ENCODE results near the gene HERC4. TPM values are rescaled to one million over a fixed set of nuclear protein-coding genes. Genes with fewer than 3 reads are reported as not detected.
"Not testable (repeated sequence)": the region's sequence is repeated elsewhere in the genome, so short reads cannot be mapped to it uniquely, and the experiment has no call there.

HERC4 gene
- total RNA-seq, 3 donors from 2014 or later (not counting 1 experiment from before 2014, with no cell fraction given), result 78.4 to 104 (median 83.9) TPM

DNA sequence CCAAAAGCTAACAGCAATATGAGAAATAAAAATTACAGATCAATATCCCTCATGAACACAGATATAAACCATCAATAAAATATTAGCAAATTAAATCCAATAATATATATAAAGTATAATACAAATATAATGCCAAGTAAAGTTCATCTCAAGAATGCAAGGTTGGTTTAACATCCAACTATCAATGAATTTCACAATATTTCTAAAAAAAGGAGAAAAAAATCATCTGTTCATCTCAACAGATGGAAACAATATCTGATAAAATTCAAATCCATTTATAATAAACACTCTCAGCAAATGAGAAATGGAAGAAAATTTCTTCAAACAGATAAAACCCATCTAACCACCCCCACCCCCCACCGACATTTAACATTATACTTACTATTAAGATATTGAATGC, 103.8 kb downstream of the HERC4 start:
- Mint-ChIP-seq H3K4me3 (no peak overlapping the region), H3K27me3 (ENCODE audit: low read depth in 2 of 2) (no peaks in the 10 kb centered on the region), H3K9me3 (peaks cover 3% of the 10 kb centered on the region in 2 donors), H3K4me1 (peaks cover 12 to 22% of the 10 kb centered on the region in 2 donors), H3K36me3 (peaks cover 26% of the 10 kb centered on the region), H3K27ac (no peak overlapping the region)
- TF ChIP-seq, protein P1, sequence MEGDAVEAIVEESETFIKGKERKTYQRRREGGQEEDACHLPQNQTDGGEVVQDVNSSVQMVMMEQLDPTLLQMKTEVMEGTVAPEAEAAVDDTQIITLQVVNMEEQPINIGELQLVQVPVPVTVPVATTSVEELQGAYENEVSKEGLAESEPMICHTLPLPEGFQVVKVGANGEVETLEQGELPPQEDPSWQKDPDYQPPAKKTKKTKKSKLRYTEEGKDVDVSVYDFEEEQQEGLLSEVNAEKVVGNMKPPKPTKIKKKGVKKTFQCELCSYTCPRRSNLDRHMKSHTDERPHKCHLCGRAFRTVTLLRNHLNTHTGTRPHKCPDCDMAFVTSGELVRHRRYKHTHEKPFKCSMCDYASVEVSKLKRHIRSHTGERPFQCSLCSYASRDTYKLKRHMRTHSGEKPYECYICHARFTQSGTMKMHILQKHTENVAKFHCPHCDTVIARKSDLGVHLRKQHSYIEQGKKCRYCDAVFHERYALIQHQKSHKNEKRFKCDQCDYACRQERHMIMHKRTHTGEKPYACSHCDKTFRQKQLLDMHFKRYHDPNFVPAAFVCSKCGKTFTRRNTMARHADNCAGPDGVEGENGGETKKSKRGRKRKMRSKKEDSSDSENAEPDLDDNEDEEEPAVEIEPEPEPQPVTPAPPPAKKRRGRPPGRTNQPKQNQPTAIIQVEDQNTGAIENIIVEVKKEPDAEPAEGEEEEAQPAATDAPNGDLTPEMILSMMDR (IDR thresholded peaks at IDR 0.05), result no peak
- WGBS (ENCODE audit: insufficient coverage), result no CpG with 5 or more reads among the region's 1 CpG
- Histone ChIP-seq H3K27ac (ENCODE audit: low read length) (no peak overlapping the region), H3K36me3 (ENCODE audit: control insufficient read depth, insufficient read depth, low read length) (peaks cover 26% of the 10 kb centered on the region), H3K9me3 (ENCODE audit: control insufficient read depth, insufficient read depth, low read length) (peaks cover 8% of the 10 kb centered on the region), H3K4me3 (ENCODE audit: low read length) (no peak overlapping the region), H3K27me3 (ENCODE audit: control insufficient read depth, insufficient read depth, low read length) (no peaks in the 10 kb centered on the region), H3K4me1 (ENCODE audit: control insufficient read depth, insufficient read depth, low read length) (no peaks in the 10 kb centered on the region)
- DNase-seq (no peak), ATAC-seq (no peak)
- intact Hi-C loops (cut with micrococcal nuclease), result no loop called here

DNA sequence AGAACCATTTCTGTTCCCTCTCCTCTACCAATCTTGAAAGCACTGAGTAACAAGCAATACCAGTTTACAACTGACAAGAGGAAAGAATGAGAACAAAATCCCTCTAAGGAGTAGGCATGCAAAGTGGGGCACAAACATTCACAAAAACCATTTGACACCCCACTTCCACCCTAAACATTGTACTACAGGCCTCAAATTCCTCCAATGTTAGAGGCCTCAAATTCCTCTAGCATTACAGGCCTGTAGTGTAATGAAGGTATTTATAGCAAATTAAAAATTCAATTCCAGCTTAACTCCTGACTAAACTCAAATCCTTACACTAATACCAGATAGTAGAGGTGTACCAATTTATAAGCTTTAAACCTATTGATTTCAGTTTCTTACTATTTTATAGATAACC, 105.2 kb downstream of the HERC4 start:
- H3K4me3 Mint-ChIP-seq, result no peak overlapping the region
- peak overlapping the region in 1 of 2 donors; percentile 23 for H3K27ac Mint-ChIP-seq
- Histone ChIP-seq H3K4me1 (ENCODE audit: control insufficient read depth, insufficient read depth, low read length) (no peaks in the 10 kb centered on the region), H3K27ac (ENCODE audit: low read length) (no peak overlapping the region), H3K4me3 (ENCODE audit: low read length) (no peak overlapping the region), H3K27me3 (ENCODE audit: control insufficient read depth, insufficient read depth, low read length) (no peaks in the 10 kb centered on the region), H3K9me3 (ENCODE audit: control insufficient read depth, insufficient read depth, low read length) (peaks cover 8% of the 10 kb centered on the region), H3K36me3 (ENCODE audit: control insufficient read depth, insufficient read depth, low read length) (peaks cover 35% of the 10 kb centered on the region)
- peaks cover 12 to 22% of the 10 kb centered on the region in 2 donors for H3K4me1 Mint-ChIP-seq
- no peaks in the 10 kb centered on the region for H3K27me3 Mint-ChIP-seq (ENCODE audit: low read depth in 2 of 2)
- ATAC-seq (no peak), DNase-seq (no peak)
- H3K9me3 Mint-ChIP-seq, result peaks cover 3% of the 10 kb centered on the region in 2 donors
- intact Hi-C loops (cut with micrococcal nuclease), result no loop called here
- peaks cover 26% of the 10 kb centered on the region for H3K36me3 Mint-ChIP-seq
- TF ChIP-seq, protein P1 (IDR thresholded peaks at IDR 0.05), result no peak

- H3K36me3 ChIP-seq (ENCODE audit: control insufficient read depth, insufficient read depth, low read length), result peaks cover 15% of the 10 kb centered on the region
- WGBS (ENCODE audit: insufficient coverage), result 100% methylated on average over 4 of the region's 4 CpGs
- H3K36me3 Mint-ChIP-seq; ATAC-seq; H3K9me3 Mint-ChIP-seq; intact Hi-C loops (cut with micrococcal nuclease); H3K27me3 Mint-ChIP-seq (ENCODE audit: low read depth in 2 of 2); DNase-seq; H3K27me3 ChIP-seq (ENCODE audit: control insufficient read depth, insufficient read depth, low read length); H3K27ac Mint-ChIP-seq; H3K4me1 ChIP-seq (ENCODE audit: control insufficient read depth, insufficient read depth, low read length); H3K9me3 ChIP-seq (ENCODE audit: control insufficient read depth, insufficient read depth, low read length); H3K4me3 ChIP-seq (ENCODE audit: low read length); H3K4me3 Mint-ChIP-seq; H3K27ac ChIP-seq (ENCODE audit: low read length): not testable (repeated sequence)
- H3K4me1 Mint-ChIP-seq, result peaks cover 12 to 22% of the 10 kb centered on the region in 2 donors
These were observed 109.0 kb downstream of the HERC4 start for GRCh38 chr10:67966035-67966434.

- H3K9me3 ChIP-seq (ENCODE audit: control insufficient read depth, insufficient read depth, low read length), result peaks cover 3% of the 10 kb centered on the region
- DNase-seq (no peak), ATAC-seq (no peak)
- peaks cover 18% of the 10 kb centered on the region for H3K36me3 ChIP-seq (ENCODE audit: control insufficient read depth, insufficient read depth, low read length)
- Mint-ChIP-seq H3K4me1 (peaks cover 12 to 22% of the 10 kb centered on the region in 2 donors), H3K27me3 (ENCODE audit: low read depth in 2 of 2) (no peaks in the 10 kb centered on the region), H3K4me3 (no peak overlapping the region), H3K9me3 (no peaks in the 10 kb centered on the region), H3K27ac (no peak overlapping the region), H3K36me3 (peaks cover 2% of the 10 kb centered on the region)
- WGBS (ENCODE audit: insufficient coverage), result 95% methylated on average over 2 of the region's 2 CpGs
- no peaks in the 10 kb centered on the region for H3K4me1 ChIP-seq (ENCODE audit: control insufficient read depth, insufficient read depth, low read length)
- no peak overlapping the region for H3K4me3 ChIP-seq (ENCODE audit: low read length)
- no peak overlapping the region for H3K27ac ChIP-seq (ENCODE audit: low read length)
- intact Hi-C loops (cut with micrococcal nuclease), result no loop called here
- TF ChIP-seq, protein P1 (IDR thresholded peaks at IDR 0.05), result no peak
- H3K27me3 ChIP-seq (ENCODE audit: control insufficient read depth, insufficient read depth, low read length), result no peaks in the 10 kb centered on the region
These were observed 109.6 kb downstream of the HERC4 start for GRCh38 chr10:67965456-67965855.

All from natural killer cell (primary cell).